GM19455 (cell line): ENCODE data around the gene ARAP1.

Experiments
- ATAC-seq: cut with Tn5 transposase; IDR thresholded peaks from one replicate; pipeline ENCODE4 v1.9.1; 2021; ENCODE audit not compliant: unreplicated experiment

Gene ARAP1

GRCh38 chr11:72780296-72781062, 28.3 kb upstream of the ARAP1 start:
- no peak for ATAC-seq

GRCh38 chr11:72779495-72780128, 27.4 kb upstream of the ARAP1 start:
- no peak for ATAC-seq

- ATAC-seq: no peak
Measured at GRCh38 chr11:72778535-72779494, 26.6 kb upstream of the ARAP1 start.

GRCh38 chr11:72777755-72778278, 25.6 kb upstream of the ARAP1 start:
- ATAC-seq: no peak

GRCh38 chr11:72776844-72777754, 24.9 kb upstream of the ARAP1 start:
- no peak for ATAC-seq

GRCh38 chr11:72776117-72776843, 24.1 kb upstream of the ARAP1 start:
- ATAC-seq: no peak

GRCh38 chr11:72775288-72776110, 23.3 kb upstream of the ARAP1 start:
- ATAC-seq: no peak

GRCh38 chr11:72774499-72774898, 22.3 kb upstream of the ARAP1 start:
- no peak for ATAC-seq

GRCh38 chr11:72773696-72774095, 21.5 kb upstream of the ARAP1 start:
- no peak for ATAC-seq

GRCh38 chr11:72773291-72773690, 21.1 kb upstream of the ARAP1 start:
- ATAC-seq: no peak

GRCh38 chr11:72772059-72772458, 19.9 kb upstream of the ARAP1 start:
- ATAC-seq: no peak

- ATAC-seq: no peak
Measured at GRCh38 chr11:72771507-72771906, 19.3 kb upstream of the ARAP1 start.

GRCh38 chr11:72770799-72771198, 18.6 kb upstream of the ARAP1 start:
- no peak for ATAC-seq

- no peak for ATAC-seq
Measured at GRCh38 chr11:72769680-72770079, 17.5 kb upstream of the ARAP1 start.

GRCh38 chr11:72768581-72768980, 16.4 kb upstream of the ARAP1 start:
- ATAC-seq: no peak

- no peak for ATAC-seq
Measured at GRCh38 chr11:72767203-72768062, 15.2 kb upstream of the ARAP1 start.

- no peak for ATAC-seq
Measured at GRCh38 chr11:72766152-72766902, 14.1 kb upstream of the ARAP1 start.
